Cerebellar cortex (tissue), 1 donor: ENCODE data around the gene EFNA5.

ENCODE experiments used
- DNase-seq: peaks from one replicate; pipeline ENCODE4 v3.0.0-alpha.2; 2015; ENCODE audit warnings: low spot score

EFNA5 gene

DNA sequence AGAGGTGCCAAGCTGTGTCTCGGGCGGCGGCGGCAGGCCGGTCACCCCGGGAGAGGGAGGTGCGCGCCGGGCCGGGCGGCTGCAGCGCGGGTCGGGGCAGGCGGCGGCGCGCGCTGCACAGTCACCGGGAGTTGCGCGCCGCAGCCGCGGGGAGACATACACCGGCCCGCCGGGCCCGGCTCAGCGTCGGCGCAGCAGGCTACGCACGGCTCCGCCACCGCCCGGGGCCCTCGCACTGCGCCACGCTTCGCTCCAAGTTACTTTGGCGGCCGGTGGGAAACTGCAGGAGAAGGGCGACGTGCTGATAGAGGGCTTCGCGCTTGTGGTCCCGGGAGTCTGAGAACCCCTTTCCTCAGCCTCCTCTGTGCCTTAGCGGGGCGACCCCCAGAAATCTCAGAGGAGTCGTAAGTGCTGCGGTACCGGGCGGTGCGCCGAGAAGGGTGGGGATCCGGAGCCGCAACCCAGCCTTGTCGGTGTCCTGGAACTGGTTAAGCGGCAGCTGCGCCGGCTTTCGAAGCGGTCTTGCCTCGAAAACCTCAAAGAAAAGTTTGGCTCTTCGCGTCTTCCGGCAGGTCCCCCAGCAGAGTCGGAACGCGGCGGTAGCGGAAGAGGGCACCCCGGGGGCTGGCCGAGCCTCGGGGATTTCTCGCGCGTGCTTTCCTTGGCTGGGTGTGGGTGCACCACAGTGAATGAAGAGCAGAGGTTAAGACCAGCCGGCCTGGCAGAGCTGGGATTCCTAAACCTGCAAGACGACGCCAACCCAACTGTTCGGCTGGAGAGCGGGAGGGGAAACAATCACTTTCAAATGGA is at the start of gene EFNA5:
EFNA5 (minus strand) TSS at position 6 of the 810 bp plus-strand sequence.
- peak; percentile 38 for DNase-seq

GRCh38 chr5:107719034-107719606 is 48.4 kb upstream of the EFNA5 start:
- DNase-seq, result no peak

DNA sequence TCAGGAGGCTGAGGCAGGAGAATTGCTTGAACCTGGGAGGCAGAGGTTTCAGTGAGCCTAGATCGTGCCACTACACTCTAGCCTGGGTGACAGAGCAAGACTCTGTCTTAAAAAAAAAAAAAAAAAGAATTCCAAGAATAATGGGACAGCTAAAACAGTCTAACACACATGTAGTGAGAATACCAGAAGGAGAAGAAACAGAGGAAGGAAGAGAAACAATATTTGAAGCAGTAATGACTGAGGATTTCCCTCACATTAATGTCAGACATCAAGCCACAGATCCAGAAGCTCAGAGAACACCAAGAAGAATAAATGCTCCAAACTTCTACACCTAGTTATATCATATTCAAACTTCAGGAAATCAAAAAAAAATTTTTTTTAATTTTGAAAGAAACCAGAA is 47.1 kb upstream of the EFNA5 start:
- no peak for DNase-seq

GRCh38 chr5:107713228-107713627 is 42.5 kb upstream of the EFNA5 start:
- DNase-seq, result no peak

DNA sequence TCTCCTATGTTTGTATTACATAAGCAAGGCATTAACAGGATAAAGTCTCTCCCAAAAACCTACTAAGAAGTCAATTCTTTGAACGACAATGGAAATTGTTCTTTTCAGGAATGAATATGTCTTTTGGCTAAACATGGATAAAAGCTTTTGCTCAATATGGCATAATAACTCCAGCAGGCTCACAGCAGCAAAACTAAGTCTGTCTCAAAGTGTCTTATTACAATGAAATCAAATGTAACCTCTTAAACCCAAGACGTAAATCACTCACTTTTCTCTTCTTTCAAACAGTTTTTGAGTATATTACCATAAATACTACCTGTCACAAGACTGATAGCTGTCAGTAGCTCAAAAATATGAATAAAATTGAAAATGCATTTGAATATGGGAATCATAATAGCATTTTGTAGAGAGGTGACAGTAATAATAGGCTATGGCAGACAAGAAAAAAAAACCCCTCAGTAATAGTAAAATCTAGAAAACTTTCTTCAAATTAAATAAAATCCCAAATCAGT is 41.7 kb upstream of the EFNA5 start:
- DNase-seq, result no peak

DNA sequence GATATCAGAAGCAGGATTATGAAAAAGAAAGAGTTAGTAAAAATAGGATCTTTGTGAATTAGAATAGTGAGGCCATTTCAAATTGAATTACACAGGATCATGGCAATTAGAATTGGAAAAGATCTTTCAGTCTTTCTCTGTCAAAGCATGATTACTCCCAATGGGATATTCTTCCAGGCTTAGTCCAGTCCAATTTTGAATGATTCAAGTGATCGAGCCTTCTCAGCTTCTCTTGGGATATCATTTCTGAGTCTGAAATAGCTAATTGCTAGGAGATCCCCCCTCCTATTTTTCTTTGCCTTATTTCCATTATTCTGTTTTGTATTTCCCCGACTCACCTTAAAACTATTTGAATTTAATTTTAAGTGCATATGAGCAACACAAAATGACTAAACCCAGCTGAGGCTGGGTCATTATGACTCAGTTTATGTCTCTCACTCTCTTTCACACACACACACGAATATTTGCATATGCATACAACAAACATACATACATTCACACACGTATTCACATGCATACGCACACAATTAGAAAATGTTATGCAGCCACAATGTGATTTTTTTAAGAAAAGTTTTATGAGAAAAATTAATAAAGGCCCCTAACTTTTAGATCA is 34.8 kb upstream of the EFNA5 start:
- no peak for DNase-seq

- DNase-seq, result no peak
Observed at GRCh38 chr5:107704681-107705401, 34.1 kb upstream of the EFNA5 start.

DNA sequence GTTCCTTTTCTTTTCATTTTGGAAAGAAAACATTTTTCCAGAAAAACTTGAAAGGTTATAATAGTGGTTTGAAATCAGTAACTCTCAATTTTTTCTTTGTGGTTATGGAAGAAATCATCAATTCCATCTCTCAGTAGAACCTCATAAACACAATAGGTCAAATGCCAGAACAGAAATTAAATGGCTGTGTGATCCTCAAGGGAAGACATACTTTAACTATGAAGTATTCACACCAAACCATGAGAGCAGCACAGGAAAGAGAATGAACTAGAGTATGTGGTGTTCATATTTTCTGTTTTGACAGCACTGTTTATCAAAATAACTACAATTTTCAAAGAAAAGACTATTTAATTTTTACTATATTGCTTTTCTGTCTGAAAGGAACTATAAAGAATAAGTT is 29.7 kb upstream of the EFNA5 start:
- no peak for DNase-seq

DNA sequence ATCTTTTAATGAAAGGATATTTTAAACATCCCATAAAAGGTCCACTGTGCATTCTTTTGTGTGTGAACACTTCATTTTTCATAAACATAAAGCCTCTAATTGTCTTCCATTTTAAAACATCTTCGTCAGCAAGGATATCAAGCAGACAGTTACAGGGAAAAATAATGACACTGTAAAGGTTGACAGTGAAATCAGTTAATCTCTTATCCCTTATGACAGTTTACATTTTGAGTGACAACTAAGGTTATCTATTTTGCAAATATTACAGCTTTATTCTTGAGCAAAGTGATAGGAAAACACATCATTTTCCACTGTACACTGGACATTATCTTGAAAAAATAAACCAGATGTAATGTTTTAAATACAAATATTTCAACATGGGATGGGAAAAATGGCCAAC is 28.7 kb upstream of the EFNA5 start:
- DNase-seq, result no peak

- no peak for DNase-seq
Observed at GRCh38 chr5:107698286-107698685, 27.5 kb upstream of the EFNA5 start.

- no peak for DNase-seq
Observed at GRCh38 chr5:107696498-107696897, 25.8 kb upstream of the EFNA5 start.

GRCh38 chr5:107696080-107696479 is 25.3 kb upstream of the EFNA5 start:
- no peak for DNase-seq

GRCh38 chr5:107687937-107688336 is 17.2 kb upstream of the EFNA5 start:
- DNase-seq, result no peak

GRCh38 chr5:107687404-107687803 is 16.7 kb upstream of the EFNA5 start:
- no peak for DNase-seq

DNA sequence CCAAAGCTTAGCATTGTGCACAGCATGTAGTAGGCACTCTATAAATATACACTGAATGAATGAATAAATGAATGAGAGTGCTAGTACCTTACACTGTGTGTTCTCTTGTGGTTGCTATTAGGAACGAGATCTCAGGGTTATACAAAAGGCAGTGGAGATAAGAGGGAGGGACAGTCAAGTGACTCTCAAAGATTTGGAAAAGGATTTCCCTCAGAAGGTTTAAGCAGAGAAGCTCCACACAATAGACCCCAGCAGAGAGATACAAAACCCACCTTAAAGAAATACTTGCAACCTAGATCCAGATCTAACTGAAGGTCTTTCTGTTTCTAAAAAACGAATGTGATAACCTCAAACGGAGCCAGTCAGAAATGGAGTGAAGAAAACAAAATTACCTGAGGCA is 11.8 kb upstream of the EFNA5 start:
- no peak for DNase-seq

DNA sequence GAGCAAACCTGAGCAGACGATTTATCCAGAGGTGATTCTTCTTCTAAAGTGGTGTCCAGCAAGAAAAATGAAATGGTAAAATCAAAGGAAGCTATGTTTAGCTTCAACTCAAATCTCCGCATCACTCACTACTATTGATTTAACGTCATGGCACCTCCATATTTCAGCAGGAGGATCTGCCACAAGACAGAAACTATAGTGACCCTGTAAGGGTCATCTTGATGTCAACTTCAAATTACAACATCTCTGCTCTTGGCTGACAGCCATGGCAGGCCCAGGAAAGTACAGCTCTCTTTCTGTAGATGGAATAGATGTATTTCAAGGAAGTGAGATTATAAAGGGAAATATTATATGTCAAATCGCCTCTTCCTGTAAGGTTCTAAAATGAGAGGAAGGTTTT is 10.1 kb upstream of the EFNA5 start:
- DNase-seq, result no peak

- no peak for DNase-seq
Observed at GRCh38 chr5:107680099-107680498, 9.4 kb upstream of the EFNA5 start.

DNA sequence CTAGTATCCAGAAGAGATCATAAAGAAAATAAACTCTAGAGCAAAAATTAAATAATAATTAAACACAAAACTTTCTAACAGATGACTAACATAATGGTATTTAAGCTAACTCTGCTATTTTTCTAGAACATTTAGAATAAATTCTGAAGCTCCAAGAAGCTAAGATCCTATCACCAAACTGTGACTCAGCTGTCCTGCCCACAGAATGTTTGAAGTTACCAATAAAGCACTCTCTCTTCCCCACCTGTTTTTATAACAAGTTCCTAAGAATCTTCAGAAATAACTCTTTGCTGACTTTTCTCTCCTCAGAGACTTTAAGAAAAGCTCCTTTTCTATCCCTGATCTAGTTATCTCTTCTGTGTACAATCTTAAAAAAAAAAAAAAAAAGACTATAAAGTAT is 6.0 kb upstream of the EFNA5 start:
- no peak for DNase-seq

GRCh38 chr5:107675201-107675600 is 4.5 kb upstream of the EFNA5 start:
- no peak for DNase-seq

GRCh38 chr5:107674655-107675054 is 3.9 kb upstream of the EFNA5 start:
- DNase-seq, result no peak

DNA sequence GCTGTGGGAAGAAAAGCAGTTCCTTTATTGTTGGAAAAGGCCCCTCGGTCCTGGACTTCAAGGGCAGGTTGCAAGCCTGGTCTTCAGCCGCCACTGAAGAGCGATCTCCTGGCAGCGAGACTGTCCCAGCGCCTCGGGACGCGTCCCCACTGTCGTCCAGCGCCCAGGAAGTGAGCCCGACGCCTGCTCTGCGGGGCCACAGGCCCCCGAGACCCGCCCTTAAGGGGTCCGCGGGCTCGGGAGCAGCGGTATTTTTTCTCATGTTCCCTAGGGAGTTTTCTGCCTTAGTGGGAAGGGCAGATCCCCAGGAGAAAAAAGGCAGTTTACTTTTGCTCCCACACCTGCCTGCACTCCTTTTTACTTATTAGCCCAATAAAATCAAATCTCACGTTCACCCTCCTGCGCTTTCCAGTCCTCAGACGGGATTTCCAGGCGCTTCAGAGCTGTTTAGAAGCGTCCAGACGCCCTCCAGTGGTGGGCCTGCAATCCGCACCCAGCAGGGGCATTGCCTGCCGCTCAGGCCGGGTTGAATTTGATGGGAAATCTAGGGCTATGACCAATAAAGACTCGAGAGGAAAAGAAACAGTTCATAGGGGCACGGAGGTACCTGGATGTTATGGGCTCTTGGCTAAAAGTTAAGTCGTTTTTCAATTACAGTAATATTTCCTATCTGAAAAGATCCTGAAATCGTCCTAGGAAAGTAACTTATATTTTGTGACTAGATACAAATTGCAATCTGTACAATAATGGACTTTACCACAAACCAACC is 2.8 kb upstream of the EFNA5 start:
- DNase-seq, result peak; percentile 88

GRCh38 chr5:107673039-107673367 is 2.3 kb upstream of the EFNA5 start:
- no peak for DNase-seq
